Activated T-helper 9 cell treated with anti-CD3 and anti-CD28 coated beads, Interleukin-2, amount 50 U/mL, for 16 hours (primary cell): ENCODE results near the gene PDE6B.
"Not testable (repeated sequence)": the region's sequence is repeated elsewhere in the genome, so short reads cannot be mapped to it uniquely, and the experiment has no call there.

Source experiments
- DNase-seq: peaks from one replicate; pipeline ENCODE4 v3.0.0-alpha.2; 2020; ENCODE audit warnings: low read depth

PDE6B gene

DNA sequence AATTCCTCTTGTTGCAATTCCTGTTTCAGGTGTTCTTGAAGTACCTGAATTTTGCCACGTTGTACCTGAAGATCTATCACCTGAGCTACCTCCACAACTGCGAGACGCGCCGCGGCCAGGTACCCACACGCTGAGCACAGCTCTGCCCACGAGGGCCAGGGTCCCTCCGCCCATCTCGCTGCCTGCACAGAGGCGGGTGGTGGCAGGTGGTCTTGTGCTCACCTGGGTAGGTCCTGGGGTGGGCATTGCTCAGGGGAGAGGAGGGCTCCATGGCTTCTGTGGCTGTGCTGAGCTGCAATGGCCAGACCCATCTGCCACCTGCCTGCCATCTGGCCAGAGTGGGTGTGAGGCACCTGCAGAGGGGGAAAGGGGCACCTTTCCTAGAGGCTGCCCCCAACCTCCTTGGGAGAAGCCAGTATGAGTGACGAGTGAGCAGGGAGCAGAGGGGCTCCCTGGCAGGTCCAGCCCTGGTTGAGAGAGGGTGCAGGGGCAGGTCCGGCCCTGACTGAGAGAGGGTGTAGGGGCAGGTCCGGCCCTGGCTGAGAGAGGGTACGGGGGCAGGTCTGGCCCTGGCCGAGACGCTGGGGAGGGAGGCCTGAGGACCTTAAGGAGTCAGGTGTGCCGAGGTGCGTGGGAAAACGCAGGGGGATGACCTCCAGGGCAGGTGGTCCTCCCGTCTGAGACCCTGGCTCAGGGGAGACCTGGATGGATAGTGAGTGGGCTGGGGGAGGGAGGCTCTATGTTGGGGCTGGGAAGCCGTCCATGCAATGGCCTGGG, 10.7 kb downstream of the PDE6B start:
- DNase-seq, result no peak

DNA sequence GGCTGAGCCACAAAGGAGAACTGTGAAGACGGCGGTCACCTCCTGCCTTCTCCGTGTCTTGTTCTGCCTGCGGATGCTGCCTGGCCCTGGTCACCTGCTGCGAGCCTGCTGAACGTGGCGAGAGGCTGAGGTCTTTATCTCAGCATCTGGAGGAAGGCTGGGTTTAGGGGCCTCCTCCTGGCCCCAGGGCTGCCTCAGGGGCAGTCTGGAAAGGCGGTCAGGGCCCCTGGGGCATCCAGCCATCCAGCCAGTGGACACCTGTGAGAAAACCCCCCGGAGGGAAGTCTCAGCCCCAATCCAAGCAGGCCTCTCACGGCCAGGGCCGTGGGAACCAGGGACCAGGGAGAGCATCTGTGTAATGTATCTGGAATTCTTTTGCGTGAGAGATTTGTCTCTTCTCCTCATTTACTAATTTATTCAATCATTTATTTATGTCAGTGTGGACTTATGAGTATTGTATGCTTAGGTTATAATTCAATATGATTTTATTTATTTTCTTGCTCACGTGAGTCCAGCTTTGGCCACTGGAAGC, 11.3 kb downstream of the PDE6B start:
- DNase-seq, result no peak

DNA sequence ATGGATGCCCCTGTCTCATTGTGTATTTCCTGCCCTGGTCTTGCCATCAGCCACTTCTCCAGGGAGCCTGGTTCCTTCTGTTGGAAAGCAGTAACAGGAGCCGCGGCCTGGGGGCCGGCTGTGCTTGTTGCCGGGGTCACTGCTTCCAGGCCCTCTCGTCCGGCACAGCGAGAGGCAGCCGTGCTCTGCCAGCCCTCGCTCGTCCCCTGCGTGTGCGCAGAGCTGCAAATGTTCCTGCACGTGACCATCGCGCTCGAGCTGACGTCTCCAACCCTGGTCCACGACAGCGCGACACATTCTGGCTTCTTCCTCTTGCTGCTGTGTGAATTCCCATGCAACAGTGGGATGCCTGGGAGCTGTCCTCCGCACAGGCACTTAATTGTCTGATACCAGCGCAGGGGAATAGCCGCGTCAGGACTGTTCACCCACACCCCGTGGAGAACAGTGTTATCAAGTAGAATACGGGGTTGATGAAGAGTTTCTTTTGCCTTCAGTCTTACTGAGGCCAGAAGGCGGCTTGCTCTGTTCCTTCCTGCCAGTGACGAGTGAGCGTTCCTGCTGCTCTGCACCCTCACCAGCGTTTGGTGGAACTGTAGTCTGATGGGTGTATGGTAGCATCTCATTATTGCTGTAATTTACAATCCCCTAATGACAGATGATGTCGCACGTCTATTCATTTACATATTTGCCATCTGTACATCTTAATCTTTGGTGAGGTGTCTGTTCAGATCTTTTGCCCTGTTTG, 12.3 kb downstream of the PDE6B start:
- DNase-seq, result no peak

DNA sequence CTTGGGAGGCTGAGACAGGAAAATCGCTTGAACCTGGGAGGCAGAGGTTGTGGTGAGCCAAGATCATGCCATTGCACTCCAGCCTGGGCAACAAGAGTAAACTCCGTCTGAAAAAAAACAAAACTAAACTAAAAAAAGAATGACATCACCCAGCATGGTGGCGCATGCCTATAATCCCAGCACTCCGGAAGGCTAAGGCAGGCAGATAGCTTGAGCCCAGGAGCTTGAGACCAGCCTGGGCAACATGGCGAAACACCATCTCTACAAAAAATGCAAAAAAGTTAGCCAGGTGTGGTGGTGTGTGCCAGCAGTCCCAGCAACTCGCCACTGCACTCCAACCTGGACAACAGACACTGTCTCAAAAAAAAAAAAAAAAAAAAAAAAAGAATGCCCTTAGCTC, 17.0 kb downstream of the PDE6B start:
- DNase-seq, result not testable (repeated sequence)

DNA sequence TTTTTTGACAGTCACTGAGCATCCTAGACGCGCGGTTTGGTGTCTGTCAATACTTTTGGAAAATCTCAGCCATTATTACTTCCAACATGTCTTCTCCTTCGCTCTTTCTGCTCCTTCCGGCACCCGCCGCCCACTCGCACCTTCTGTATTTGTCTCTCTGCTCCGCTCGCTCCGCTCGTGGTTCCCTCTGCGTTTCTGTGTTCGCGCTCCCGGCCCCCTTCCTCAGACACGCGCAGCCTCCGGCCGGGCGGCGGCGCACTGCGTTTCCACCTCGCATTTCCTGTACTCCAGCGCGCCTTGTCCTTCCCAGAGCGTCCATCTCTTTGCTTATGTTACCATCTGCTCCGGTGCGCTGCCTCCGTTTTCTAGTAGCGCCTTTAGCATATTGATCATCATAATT, 21.1 kb downstream of the PDE6B start:
- DNase-seq, result peak; percentile 15

DNA sequence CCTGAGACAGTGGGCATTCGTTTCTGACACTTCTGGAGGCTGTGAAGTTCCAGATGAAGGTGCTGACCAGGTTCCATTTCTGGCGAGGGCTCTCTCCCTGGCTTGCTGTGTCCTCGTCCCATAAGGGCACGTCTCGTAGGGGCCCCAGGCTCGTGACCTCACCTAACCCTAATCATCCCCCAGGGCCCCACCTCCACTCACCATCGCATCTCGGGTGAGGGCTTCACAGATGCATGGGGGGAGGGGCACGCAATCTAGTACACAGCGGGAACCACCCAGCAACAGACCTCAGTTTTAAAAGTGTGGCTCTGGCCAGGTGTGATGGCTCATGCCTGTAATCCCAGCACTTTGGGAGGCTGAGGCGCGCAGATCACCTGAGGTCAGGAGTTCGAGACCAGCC, 22.1 kb downstream of the PDE6B start:
- DNase-seq, result no peak

DNA sequence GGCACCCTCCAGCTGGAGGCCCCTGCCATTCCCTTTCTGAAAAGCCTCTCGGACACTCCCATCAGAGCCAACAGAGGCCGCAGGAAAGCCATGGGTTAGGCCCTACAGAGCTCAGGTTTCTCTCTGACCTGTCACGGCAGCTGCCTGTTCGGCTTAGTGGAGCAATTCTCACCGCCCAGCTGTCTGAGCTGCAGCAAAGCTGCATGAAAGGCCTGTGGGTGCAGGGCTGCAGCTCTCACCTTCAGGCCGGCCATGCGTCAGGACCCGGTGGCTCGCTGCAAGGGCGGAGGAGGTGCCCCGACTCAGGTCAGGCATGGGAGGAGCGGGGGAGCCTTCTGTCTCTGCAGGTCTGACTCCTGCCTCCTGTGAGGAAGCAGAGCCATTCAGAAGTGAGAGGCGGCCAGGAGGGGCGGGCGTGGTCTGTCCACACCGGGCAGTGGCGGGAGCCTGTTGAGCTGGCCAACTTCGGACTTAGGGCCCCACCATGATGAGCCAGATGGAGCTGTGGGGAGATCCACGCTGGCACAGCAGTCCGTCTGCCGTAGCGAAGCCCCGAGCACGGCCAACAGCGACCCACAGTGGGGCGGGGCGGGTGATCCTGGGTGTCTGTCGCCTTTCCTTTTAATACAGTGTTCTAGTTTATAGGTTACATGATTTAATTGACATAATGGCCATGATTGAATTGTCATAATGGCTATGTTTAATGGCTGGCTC, 23.4 kb downstream of the PDE6B start:
- no peak for DNase-seq

DNA sequence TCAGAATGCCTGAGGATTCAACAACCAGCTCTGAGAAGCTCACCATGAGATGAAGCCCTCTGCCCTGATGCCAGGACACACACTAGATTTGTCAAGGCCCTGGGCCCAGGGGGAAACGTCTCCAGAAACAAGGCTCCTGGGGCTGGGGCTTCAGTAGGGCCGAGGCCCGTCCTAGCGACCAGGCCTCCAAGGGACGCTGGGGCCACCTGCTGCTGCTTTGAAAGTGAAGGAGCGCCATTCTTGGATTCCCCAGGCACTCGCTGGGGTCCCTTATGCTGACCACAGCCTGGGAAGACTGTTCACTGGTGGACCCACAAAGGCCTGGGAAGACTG, 23.9 kb downstream of the PDE6B start:
- no peak for DNase-seq

DNA sequence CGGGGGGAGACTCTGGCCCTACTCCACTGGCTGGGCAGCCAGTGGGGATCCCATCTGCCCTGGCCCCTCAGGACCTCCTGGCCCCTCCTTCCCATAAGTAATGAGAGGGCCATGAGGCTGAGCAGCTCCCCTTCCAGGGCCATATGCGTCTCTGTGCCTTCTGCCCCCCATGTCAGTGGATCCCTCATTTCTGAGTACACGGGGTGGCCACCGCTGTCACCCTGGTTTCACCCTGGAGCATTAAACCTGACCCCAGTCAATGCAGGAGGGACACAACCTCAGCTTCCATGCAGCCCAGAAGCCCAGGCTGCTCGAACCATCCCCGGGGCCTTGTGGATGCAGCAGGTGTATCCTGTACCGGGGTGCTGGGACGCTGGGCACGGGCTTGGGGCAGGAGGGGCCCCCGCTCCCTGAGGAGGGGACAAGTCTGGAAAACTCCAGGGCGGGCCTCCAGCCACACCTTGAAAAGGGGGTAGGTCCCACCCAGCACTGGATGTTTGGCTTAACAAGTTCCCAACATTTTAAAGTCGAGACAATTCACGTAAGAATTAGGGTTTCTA, 24.5 kb downstream of the PDE6B start:
- DNase-seq, result no peak

DNA sequence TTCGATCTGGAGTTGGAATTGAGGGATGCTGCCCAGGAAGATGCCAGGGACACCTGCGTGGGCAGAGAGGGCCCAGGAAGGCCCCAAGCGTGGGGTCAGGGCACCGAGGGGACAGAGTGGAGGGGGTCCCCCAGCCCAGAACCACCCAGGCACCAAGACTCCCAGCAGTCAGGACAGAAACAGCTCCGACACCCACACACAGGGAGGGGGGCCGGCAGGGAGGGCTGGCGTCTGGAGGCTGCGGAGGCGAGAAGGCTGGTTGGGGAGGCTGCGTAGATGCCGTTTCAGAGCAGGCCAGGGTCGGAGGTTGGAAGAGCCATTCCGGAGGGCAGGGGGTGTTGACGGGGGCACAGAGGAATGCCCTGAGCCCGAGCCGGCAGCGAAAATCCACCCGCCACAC, 25.1 kb downstream of the PDE6B start:
- DNase-seq, result no peak

DNA sequence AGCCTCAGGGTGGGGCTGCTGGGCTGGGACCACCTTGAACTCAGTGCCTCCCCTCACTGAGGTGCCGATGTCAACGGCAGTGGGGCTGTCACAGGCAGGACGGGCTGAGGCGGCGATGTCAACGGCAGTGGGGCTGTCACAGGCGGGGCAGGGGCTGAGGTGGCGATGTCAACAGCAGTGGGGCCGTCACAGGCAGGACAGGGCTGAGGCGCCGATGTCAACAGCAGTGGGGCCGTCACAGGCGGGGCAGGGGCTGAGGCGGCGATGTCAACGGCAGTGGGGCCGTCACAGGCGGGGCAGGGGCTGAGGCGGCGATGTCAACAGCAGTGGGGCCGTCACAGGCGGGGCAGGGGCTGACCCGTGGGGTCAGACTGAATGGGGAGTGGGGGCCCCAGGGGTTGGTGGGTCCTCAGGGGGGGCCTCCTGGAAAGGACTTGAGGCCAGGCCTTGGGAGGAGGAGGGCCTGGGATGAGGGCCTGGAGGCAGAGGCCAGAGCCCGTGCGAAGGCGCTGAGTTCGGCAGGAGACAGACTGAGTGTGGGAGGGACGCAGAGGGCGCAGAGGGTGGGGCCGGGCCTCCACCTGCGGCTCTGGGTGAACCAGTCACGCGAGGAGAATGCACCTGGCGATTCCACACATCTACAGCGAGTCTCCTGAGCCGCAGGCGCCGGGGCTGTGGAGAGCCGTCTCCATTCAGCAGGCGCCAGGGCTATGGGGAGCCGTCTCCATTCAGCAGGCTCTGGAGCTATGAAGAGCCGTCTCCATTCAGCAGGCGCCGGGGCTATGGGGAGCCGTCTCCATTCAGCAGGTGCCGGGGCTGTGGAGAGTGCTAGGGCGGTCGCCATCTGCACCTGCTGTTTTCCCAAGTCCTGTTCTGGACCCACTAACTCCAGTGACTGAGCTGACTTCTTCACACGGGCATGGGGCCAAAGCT, 25.8 kb downstream of the PDE6B start:
- no peak for DNase-seq

DNA sequence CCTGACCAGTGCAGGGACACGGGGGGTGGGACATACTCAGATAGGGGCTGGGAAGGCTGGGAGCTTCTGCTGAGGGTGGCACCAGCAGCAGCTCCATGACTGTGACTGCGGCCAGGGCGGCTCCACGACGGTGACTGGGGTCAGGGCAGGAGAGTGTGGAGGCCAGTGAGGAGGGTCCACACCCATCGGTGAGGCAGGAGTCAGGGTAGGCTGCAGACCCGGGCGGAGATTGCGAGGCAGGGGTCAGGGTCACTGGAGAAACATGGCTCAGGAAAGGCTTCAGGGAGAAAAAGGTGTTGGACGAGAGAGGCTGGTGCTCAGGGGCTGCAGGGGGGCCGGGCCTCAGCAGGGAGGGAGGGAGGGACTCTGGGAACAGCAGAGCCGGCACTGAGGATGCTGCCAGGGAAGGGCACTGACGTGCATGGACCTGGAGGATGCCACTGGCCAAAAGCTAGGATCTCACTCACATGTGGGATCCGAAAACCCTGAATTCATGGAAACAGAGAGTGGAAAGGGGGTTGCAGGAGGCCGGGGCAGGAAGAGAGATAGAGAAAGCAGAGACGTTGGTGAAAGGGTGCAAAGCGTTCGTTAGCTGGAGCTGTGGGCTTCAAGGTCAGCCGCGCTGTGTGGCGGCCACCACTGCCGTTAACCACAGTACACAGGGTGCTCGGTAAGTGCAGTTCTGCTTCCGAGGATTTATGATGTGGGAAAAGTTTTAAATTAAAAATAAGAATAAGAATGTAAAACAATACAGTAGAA, 26.7 kb downstream of the PDE6B start:
- DNase-seq, result no peak

DNA sequence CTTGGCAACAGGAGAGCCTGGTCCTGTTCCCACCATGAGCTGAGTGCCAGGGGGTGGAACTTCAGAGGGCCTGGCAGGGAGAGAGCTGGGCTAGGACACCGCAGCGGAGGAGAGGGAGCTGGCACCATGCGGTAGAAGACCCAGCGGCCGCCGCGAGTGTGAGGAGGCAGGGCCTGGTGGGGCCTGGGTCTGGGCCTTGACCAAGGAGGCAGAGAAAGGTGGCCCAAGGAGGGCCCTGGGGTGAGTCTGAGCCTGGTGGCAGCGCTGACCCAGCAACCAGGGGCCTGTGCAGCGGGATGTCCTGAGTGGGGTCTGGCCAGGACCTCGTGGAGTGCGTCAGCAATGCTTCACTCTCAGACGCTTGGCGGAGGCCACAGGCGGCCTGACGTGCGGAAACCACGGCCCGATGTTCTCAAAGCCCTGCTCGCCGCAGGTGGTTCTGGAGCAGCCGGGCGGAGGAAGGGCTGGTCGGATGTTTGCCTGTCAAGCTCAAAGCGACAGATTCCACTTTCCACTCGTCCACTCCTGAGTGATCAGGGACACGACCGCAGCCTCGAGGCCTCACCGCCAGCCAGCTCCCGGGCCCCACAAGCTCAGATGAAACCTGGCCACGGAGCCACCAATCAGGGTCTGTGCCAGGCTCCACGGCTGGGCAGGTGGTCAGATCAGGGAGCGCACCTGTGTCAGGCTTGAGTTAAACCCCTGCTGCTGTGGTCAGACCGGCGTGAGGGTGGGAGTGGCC, 27.9 kb downstream of the PDE6B start:
- DNase-seq, result no peak

DNA sequence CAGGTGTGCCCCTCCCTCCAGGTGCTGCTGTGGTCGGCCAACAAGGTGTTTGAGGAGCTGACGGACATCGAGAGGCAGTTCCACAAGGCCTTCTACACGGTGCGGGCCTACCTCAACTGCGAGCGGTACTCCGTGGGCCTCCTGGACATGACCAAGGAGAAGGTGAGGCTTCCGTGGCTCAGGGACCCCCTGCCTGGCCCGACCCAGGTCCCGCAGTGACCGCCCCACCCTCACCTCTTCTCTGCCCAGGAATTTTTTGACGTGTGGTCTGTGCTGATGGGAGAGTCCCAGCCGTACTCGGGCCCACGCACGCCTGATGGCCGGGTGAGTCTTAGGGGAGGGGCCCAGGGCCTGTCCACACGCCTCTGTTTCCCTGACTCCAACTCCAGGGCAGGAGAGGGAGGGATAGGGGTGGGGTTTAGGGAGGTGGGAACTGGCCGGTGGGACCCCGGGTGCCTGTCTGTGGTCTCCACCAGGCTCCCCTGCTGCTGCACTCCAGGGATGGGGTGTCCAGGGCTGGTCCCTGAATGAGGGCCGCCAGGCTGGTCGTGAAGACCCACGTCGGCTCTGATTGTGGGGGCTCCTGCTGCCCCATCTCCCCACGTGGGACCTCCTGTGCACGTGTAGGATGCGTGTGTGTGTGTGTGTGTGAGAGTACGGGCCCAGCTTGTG, 28.6 kb downstream of the PDE6B start:
- no peak for DNase-seq

DNA sequence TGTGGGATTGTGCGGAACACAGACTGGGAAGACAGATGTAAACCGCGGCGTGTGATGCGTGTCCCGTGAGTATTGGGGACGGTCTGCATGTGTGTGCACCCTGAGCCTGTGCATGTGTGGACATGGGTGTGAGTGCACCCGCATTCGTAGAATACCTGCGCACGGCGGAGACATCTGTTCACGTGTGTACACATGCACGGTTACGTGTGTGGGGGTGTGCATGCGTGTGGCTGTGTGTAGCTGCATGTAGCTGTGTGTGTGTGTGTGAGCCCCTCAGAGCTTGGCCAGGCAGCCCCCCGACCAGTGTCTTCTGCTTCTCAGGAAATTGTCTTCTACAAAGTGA, 29.1 kb downstream of the PDE6B start:
- DNase-seq, result no peak

DNA sequence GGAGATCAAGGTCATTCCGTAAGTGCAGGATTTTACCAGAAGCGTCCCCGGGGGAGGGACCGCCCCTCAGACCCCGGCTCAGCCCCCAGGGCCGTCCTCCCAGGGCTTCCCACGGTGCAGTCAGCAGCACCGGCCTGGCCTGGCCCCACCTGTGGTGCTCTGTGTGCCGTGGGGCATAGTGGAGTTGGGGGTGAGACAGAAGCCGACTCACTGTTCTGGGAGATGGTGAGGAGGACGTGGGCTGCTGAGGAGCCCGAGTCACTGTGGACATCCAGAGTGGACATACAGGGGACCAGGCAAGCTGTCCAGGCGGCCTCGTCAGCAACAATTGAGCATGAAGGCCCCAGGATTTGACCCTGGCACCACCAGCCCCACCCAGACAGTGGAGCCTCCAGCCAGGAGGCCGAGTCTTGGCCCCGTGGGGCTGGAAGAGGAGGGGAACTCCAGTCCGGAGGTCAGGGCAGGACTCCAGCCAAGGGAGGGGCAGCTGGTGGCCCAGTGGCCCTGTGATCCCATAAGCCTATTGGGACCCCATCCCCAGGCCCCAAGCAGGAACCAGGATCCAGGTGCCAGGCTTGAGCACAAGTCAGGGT, 29.6 kb downstream of the PDE6B start:
- DNase-seq, result no peak

DNA sequence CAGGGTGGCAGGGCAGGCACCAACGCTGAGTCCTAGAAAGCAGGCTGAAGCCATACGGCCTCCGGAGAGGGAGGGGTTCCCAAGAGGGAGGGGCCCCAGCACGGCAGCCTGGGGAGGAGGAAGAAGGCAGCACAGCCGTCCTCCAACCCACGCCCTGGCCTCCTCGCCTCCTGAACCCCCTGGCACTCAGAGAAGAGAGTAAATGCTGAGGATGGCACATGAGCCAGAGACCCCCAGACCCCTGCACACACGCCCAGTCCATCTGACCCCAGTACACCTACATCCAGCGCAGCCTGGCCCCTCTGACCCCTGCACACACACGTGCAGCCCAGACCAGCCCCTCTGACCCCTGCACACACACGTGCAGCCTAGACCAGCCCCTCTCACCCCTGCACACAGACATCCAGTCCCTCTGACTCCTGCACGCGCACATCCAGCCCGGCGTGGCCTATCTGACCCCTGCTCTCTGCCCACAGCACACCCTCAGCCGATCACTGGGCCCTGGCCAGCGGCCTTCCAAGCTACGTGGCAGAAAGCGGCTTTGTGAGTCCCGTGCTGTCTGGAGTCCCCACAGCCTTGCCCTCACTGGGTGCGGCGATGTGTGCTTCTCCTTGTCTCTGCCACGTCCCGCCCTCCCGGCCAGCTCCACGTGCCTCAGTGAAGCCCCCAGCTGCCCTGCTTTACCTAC, 30.2 kb downstream of the PDE6B start:
- DNase-seq, result no peak
